ENCODE results near the gene E2F7. TPM values are rescaled to one million over a fixed set of nuclear protein-coding genes. Genes with fewer than 3 reads are reported as not detected.

E2F7 gene
- total RNA-seq, 1 experiment from 2014 or later: 13.1 TPM

GRCh38 chr12:77070382-77070781, 5.0 kb upstream of the E2F7 start:
- TF ChIP-seq TCF7L2 (IDR thresholded peaks at IDR 0.05; ENCODE audit: low read depth, low read length): no peak
- TF ChIP-seq CTCF (IDR thresholded peaks at IDR 0.05): no peak
- no peak for TF ChIP-seq SIN3A (IDR thresholded peaks at IDR 0.05; ENCODE audit: borderline replicate concordance, insufficient read depth, low read depth, low read length)
- no peak for TF ChIP-seq POLR2AphosphoS5 (IDR thresholded peaks at IDR 0.05; ENCODE audit: low read depth, low read length)
- no peak for TF ChIP-seq REST (IDR thresholded peaks at IDR 0.05; ENCODE audit: insufficient read depth in 1 of 2, low read depth in 2 of 2, low read length in 1 of 2)
- DNase-seq (ENCODE audit: low read depth, low spot score) (no peak), ATAC-seq (no peak)
- BruUV-seq (replicated peaks): no TSS peak
- Histone ChIP-seq H3K27me3 (ENCODE audit: control insufficient read depth, insufficient read depth, low read length) (no peaks in the 10 kb centered on the region), H3K9me3 (ENCODE audit: control insufficient read depth, insufficient read depth, low read depth, low read length) (no peaks in the 10 kb centered on the region), H3K36me3 (ENCODE audit: control insufficient read depth, insufficient read depth, low read length) (no peaks in the 10 kb centered on the region), H3K4me1 (ENCODE audit: control insufficient read depth, insufficient read depth, low read length) (peaks cover 4% of the 10 kb centered on the region; the same call in 1 of the 2 replicates), H3K27ac (ENCODE audit: low read length) (no peak overlapping the region), H3K4me3 (ENCODE audit: low read depth in 2 of 2, low read length in 2 of 2) (no peak overlapping the region)
- in situ Hi-C loops (cut with HindIII; ENCODE audit: low pct_unique_long_range_greater_than_20kb, low sequenced_read_pairs) (no loop called here), intact Hi-C loops (cut with micrococcal nuclease; ENCODE audit: unreplicated experiment) (no loop called here)
- POLR2A ChIA-PET: no interaction called here
- CTCF ChIA-PET: no interaction called here

- ChIA-PET CTCF (no interaction called here), POLR2A (no interaction called here)
- Histone ChIP-seq H3K27ac (ENCODE audit: low read length) (peak overlapping the region; percentile 71), H3K27me3 (ENCODE audit: control insufficient read depth, insufficient read depth, low read length) (no peaks in the 10 kb centered on the region), H3K36me3 (ENCODE audit: control insufficient read depth, insufficient read depth, low read length) (no peaks in the 10 kb centered on the region), H3K4me3 (ENCODE audit: low read depth in 2 of 2, low read length in 2 of 2) (peak overlapping the region; percentile 76 to 86), H3K4me1 (ENCODE audit: control insufficient read depth, insufficient read depth, low read length) (peaks cover 20% of the 10 kb centered on the region), H3K9me3 (ENCODE audit: control insufficient read depth, insufficient read depth, low read depth, low read length) (no peaks in the 10 kb centered on the region)
- BruUV-seq (replicated peaks): no TSS peak
- no peak for TF ChIP-seq POLR2AphosphoS5 (IDR thresholded peaks at IDR 0.05; ENCODE audit: low read depth, low read length)
- intact Hi-C loops (cut with micrococcal nuclease; ENCODE audit: unreplicated experiment) (loop anchor here (5.0 kb wide), 1 partner anchor 257 kb away; no protein-coding TSS in a partner anchor), in situ Hi-C loops (cut with HindIII; ENCODE audit: low pct_unique_long_range_greater_than_20kb, low sequenced_read_pairs) (no loop called here)
- ATAC-seq: peak; percentile 62
- no peak for DNase-seq (ENCODE audit: low read depth, low spot score)
These were observed 441 bp downstream of the E2F7 start for GRCh38 chr12:77064896-77065360.

GRCh38 chr12:77062846-77063461, 2.4 kb downstream of the E2F7 start:
- intact Hi-C loops (cut with micrococcal nuclease; ENCODE audit: unreplicated experiment) (loop anchor here (5.0 kb wide), 1 partner anchor 259 kb away; no protein-coding TSS in a partner anchor), in situ Hi-C loops (cut with HindIII; ENCODE audit: low pct_unique_long_range_greater_than_20kb, low sequenced_read_pairs) (no loop called here)
- ChIA-PET POLR2A (no interaction called here), CTCF (no interaction called here)
- ATAC-seq (peak; percentile 41; the same call in 1 of the 2 replicates), DNase-seq (ENCODE audit: low read depth, low spot score) (peak; percentile 64)
- TF ChIP-seq CTCF (IDR thresholded peaks at IDR 0.05) (no peak), REST (IDR thresholded peaks at IDR 0.05; ENCODE audit: insufficient read depth in 1 of 2, low read depth in 2 of 2, low read length in 1 of 2) (no peak), POLR2AphosphoS5 (IDR thresholded peaks at IDR 0.05; ENCODE audit: low read depth, low read length) (no peak), TCF7L2 (IDR thresholded peaks at IDR 0.05; ENCODE audit: low read depth, low read length) (no peak), SIN3A (IDR thresholded peaks at IDR 0.05; ENCODE audit: borderline replicate concordance, insufficient read depth, low read depth, low read length) (no peak)
- Histone ChIP-seq H3K36me3 (ENCODE audit: control insufficient read depth, insufficient read depth, low read length) (no peaks in the 10 kb centered on the region), H3K4me1 (ENCODE audit: control insufficient read depth, insufficient read depth, low read length) (peaks cover 20% of the 10 kb centered on the region), H3K4me3 (ENCODE audit: low read depth in 2 of 2, low read length in 2 of 2) (peak overlapping the region; percentile 55 to 86), H3K27me3 (ENCODE audit: control insufficient read depth, insufficient read depth, low read length) (no peaks in the 10 kb centered on the region), H3K27ac (ENCODE audit: low read length) (peak overlapping the region; percentile 75), H3K9me3 (ENCODE audit: control insufficient read depth, insufficient read depth, low read depth, low read length) (no peaks in the 10 kb centered on the region)
- BruUV-seq (replicated peaks): no TSS peak

All from Panc1 (cell line).